ENCODE results near the gene PDCD11.
"Not testable (repeated sequence)": the region's sequence is repeated elsewhere in the genome, so short reads cannot be mapped to it uniquely, and the experiment has no call there.

The PDCD11 gene

GRCh38 chr10:103475437-103475836 is 79.0 kb downstream of the PDCD11 start:
- FAIRE-seq = no peak

GRCh38 chr10:103476046-103476768 is 79.8 kb downstream of the PDCD11 start:
- FAIRE-seq = no peak

GRCh38 chr10:103478671-103479070 is 82.2 kb downstream of the PDCD11 start:
- no peak for FAIRE-seq

GRCh38 chr10:103479135-103479534 is 82.7 kb downstream of the PDCD11 start, which contains the start of gene CALHM3:
Gene CALHM3 (minus strand): TSS chr10:103479240. CDS start chr10:103479032, 208 bp downstream.
- no peak for FAIRE-seq

- no peak for FAIRE-seq
Measured at GRCh38 chr10:103480521-103480920, 84.1 kb downstream of the PDCD11 start.

GRCh38 chr10:103481974-103482531 is 85.6 kb downstream of the PDCD11 start:
- no peak for FAIRE-seq

- FAIRE-seq = not testable (repeated sequence)
Measured at GRCh38 chr10:103486635-103487409, 90.4 kb downstream of the PDCD11 start.

GRCh38 chr10:103487410-103487708 is 90.9 kb downstream of the PDCD11 start:
- FAIRE-seq = no peak

- FAIRE-seq = no peak
Measured at GRCh38 chr10:103490986-103491314, 94.5 kb downstream of the PDCD11 start.

- no peak for FAIRE-seq
Measured at GRCh38 chr10:103491729-103492364, 95.4 kb downstream of the PDCD11 start.

- no peak for FAIRE-seq
Measured at GRCh38 chr10:103492655-103493261, 96.3 kb downstream of the PDCD11 start.

GRCh38 chr10:103493362-103493915 is 97.0 kb downstream of the PDCD11 start, which contains the start of gene NEURL1:
Gene NEURL1 (plus strand): TSS chr10:103493705. CDS start chr10:103494388, 683 bp downstream.
- no peak for FAIRE-seq

GRCh38 chr10:103493916-103494877 is 97.8 kb downstream of the PDCD11 start:
- no peak for FAIRE-seq

GRCh38 chr10:103495321-103495720 is 98.9 kb downstream of the PDCD11 start:
- FAIRE-seq = no peak
